DLD1 (cell line): ENCODE data around the gene ZNF319.

Source experiments
- in situ Hi-C: cut with HindIII; loops from 2 replicates; pipeline ENCODE4 v1.10.0; 2017; ENCODE audit warnings: low sequenced_read_pairs

The ZNF319 gene

DNA sequence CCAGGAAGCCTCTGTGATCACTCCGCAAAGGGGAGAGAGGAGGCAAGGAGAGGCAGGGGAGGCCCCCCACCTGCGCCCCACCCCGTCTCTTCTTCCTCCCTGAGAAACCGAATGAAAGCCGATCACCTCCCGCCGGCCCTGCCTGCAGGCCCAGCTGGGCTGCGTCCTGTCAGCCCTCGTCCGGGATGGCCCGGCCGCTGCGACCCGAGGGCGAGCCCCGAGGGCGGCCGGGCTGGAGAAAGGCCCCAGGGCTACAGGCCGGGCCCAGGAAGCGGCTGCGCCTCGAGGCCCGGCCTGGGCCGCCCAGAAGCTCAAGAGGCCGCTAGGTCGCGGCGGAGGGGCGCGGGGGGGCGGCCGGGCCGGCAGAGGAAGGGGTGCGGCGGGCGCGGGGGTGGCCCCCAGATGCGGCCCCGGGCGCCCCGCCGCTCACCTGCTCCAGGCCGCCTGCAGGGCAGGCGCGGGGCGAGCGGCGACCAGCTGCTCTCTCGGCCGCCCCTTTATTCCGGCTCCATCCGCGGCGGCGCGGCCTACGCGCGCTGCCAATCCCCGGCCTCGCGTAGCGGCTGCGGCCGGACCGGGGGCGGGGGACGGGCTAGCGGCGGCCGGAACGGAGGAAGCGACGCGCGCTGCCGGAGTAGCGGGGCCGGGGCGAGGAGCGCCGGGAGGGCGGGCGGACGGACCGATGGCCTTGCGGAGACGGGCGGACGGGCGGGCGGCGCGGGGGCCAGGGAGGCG is at the start of gene ZNF319:
ZNF319 (minus strand) TSS at position 702 of the 735 bp plus-strand sequence. CDS start 2,407 bp downstream, outside the sequence.
- in situ Hi-C loops: no loop called here

DNA sequence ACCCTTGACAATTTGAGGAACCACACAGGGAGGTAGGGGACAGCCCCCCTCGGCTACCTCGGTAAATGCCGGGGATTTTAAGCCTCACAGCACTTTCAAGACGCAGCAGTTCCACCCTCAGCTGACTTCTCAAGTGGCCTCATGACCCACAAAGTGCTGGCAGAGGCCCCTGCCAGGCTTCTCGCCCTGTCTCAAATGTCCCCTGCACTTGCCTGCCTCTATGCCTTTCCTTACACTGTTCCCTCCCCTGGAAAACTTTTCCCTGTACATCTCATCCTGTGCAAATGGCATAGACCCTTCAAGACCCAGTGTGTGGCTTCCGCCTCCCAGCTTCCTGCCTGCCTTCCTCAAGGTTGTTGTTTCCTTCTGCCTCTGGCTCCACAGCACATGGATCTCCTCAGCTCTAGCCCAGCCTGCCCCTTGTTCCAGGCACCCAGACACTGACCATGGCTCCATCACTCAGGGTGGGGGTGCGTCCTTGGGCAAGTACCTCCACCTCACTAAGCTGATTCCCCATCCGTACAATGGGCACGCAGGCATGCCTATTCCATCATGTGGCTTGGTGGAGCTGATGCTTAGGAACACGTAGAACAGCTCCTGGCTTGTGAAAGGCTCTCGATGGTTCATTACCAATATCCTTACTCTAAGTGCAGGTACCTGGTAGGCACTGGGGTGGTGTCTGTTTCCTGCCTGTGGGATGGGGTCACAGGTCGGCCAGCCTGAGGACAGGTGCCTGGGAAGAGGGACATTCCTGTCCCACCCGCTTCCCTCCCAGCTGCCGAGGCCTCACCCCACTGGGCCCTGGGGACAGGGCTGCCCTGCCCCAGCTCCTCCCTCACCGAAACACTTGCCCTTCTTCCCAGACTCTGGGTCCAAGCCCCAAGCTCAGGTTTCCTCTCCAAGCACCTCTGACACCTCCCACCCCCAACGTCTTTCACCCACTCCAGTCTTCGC is 49.0 kb upstream of the ZNF319 start:
- in situ Hi-C loops: no loop called here

DNA sequence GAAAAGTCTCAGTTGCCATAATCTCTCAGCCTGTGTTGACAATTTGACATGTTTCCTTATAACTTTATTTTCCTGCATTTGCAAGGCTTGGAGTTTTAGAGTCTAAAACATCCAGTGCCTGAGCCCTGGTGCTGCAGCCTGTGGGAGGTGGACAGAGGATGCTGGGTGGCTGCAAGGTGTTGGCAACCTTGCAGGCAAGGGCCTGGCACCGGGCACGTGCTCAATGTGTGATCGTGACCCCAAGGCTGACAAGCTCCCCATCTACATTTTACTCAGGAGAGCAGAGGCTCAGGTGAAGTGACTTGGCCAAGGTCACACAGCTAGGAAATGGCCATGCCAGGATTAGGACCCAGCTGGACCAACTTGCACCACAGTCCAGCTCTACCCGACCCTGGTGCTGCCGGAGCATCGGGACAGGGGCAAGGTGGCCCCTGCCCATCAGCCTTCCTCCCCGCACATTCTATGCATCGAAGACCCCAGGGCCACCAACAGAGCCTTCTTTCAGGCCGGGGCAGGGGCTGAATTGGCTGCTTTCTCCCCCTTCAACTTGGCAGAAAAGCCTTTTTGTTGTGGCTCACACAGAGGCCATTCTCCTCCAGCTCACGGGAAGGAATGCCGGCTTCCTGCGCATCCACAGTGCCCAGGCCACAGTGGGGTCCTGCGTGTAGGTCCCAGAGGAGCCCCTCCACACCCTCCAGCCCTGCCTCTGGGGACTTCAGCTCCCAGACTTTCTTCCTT is 48.2 kb upstream of the ZNF319 start:
- in situ Hi-C loops: no loop called here

DNA sequence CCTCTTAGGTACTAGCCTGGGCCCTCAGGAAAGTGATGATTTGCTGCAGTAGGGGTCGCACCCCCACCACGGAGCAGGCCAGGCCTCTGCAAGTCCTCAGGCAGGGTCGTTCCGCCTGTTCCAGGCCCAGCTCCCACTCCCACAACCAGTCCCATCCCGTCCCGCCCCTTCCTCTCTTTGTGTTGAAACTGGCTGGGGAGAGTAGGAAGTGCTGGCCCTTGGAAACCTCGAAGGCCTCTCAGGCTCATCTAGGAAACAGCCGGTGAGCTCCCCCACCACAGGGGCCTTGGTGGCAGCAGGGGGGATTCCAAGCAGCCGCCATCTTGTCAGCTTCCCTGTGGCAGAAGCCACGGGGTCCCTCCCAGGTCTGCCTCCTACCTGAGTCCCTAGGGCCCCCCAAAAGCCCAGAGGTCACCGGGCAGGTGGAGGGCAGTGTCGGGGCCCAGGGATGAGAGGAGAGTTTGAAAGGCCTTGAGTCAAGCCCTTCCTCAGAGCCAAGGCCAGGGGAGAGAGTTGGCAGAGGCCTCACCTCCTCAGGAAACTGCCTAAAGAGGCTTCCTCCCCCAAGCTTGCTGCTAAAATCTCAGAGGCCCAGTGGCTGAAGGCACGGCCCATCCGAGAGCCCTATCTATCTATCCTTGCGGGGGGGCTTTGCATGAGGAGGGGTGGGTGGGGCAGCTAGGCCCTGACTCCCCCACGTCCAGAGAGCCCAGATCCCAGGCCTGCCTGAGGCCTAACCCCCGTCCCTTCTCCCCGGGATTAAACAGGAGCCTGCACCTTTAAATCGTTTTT is 47.3 kb upstream of the ZNF319 start:
- in situ Hi-C loops: no loop called here

DNA sequence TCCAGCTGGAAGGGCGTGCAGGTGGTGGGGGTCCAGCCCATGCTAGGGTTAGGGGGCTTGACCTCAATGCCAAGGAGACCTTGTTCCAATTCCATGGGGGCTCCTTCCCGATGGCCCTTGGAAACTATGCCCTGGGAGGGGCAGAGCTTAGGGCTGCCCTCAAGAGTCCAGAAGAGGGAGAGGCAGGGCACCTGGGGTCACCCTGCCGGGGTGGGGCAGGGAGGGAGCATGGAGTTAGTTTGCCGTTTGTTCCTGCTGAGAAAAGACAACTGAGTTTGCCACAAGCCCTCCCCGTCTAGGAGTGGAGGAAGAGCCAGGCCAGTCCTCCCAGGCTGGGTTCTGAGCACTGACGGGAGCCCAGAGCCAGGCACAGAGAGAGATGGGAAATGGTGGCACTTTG is 46.5 kb upstream of the ZNF319 start:
- in situ Hi-C loops: no loop called here

DNA sequence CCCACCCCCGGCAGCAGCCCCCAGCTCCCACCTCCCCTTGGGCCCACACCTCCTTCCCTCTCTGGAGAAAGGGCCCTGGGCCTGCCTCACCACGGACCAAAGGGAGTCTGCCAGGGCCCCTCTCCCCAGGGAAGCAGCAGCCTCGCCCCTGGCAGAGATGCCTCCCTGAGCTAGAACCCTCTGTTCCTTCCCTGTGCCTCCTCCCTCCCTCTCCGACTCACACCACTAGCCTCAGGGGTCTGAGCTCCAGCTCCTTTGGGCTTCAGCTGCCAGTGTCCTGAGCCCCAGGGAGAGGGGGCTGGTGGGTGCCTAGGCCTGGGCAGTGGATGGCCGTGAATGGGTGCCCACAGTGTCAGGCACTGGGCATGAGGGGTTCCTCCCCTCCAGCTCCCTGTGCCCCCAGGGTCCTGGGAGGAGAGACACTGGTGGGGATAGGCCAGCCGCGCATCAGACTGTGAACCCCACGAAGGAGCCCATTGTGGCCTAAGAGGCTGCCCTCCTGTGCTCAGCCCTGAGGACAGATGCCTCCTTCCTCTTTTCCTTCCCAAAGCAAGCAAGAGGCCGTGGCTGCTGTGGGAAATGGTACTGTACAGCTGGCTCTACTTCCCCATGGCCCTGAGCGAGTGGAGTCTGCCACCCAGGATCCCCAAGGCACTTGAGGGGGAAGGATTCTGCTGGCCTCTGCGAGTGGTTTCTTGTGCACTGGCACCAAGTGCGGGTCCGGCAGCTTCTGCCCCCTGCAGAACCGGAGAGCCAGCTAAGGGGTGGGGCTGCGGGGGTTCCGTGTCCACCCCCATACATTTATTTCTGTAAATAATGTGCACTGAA is 45.8 kb upstream of the ZNF319 start:
- in situ Hi-C loops: no loop called here

DNA sequence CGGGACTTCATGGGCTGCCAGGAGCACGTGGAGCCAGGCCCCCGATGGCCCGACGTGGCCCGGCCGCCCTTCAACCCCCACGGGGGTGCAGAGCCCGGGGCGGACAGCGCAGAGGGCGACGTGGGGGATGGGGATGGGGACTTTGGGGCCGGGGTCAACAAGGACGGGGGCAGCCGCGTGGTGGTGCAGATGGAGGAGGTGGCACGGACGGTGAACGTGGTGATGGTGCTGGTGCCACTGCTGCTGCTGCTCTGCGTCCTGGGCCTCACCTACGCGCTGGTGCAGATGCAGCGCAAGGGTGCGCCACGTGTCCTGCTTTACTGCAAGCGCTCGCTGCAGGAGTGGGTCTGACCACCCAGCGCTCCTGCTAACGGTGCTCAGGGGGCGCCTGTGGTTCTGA is 44.6 kb upstream of the ZNF319 start:
- in situ Hi-C loops: no loop called here

DNA sequence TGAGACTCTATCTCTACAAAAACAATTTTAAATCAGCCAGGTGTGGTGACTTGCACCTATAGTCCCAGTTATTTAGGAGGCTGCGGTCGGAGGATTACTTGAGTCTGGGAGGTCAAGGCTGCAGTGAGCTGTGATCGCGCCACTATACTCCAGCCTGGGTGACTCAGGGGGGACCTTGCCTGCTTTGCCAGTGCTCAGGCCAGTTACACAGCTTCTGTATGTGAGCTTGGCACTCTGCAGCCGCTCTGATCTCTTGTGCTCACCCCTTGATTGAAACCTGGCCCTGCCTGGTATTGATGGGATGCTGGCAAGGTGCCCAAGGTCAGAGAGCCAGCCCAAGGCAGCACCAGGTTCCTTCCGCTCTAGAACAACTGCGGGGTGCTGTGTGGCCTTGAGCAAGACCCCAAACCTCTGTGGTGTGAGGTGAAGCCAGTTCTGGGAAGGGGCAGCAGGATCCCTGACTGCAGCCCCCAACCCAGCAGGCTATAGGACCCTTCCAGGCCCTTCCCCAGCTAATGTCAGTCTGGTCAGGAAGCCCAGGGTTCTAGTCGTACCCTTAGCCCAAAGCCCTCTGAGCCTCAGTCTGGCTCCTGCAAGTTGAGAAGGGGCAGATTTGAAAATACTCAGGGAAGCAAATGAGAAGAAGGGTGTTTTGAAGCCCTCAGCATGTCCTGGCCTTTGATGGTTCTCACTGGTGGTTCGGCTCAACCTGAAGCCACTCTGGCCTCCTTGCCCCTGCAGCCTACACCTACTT is 44.0 kb upstream of the ZNF319 start:
- in situ Hi-C loops: no loop called here

DNA sequence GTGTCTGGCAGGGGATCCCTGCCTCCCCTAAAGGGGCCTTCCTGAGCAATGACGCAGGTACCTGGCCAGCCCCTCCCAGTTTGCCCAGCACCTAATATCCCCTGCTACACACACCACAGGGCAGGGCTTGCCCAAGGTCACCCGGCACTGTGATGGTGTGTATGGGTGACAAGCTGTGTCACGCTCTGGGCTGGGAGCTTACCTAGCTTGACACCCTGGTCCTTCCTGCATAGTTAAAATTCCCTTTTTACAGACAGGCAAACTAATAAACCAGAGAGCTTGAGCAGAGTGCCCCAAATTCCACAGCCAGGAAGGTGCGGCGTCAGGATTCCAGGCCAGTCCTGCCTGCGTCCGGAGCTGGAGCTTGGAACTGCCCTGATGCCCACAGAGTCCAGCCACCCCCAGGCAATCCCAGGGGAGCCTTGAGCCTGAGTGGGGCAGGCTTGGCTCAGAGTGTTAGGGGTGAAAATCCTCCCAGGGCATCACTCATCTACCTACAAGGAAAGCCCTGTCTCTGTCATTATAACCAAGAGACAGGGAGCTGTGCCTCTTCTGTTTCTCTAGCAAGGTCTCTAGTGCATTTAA is 43.2 kb upstream of the ZNF319 start:
- in situ Hi-C loops: no loop called here

DNA sequence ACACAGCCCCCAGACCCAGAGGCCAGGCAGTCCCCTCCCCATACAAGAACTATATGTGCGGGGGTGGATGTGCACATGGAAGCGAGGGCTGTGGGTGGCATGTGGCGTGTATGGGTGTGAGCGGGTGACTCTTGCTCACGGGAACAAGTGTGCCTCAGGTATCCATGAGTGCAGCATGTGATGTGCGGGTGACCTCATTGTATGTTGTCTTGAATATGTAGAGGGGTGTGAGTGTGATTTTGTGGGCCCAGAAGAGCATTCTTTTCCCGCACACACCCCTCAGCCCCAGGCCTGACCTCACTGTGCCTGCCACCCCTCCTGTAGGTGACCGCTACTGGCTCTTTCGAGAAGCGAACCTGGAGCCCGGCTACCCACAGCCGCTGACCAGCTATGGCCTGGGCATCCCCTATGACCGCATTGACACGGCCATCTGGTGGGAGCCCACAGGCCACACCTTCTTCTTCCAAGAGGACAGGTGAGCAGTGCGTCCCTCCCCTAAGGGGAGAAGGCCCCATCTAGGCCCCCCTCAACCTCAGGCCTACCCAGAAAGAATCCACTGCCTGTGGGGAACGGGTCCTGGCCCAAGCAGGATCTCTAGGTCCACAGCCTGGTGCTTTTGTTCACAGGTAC is 42.5 kb upstream of the ZNF319 start:
- in situ Hi-C loops: no loop called here

DNA sequence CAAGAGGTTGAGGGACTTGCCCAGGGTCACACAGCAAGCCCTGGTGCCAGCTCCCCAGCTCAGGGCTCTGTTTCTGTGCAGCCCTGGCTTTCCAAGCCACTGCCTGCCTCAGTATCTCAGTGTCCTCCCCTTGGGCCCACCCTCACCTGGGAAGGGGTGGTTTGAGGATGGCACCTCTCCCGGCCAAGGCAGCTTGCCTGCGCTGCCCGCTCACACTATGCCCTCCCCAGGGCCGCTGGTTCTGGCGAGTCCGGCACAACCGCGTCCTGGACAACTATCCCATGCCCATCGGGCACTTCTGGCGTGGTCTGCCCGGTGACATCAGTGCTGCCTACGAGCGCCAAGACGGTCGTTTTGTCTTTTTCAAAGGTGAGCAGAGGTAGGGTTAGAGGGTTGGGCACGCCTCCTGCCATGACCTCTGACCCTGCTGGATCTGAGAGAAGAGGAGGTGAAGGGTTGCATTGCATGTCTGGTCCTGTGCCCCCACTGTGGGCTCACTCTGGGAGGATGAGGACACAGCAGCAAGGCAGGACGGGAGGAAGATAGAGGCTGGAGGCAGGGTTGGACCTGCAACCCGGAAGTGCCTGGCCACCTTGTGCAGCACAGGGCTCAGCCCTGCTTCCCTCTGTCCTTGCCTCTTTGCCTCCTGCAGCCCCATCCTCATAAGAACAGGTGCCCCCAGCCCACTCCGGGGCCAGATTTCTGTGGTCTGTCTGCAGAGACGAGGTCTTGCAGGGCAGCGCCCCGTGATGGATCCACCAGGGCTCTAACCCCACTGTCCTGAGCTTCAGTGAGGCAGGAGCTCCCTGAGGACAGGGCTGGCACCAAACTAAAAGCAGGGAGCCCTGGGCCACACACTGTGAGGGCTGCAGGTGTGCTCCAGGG is 41.8 kb upstream of the ZNF319 start:
- in situ Hi-C loops: no loop called here

DNA sequence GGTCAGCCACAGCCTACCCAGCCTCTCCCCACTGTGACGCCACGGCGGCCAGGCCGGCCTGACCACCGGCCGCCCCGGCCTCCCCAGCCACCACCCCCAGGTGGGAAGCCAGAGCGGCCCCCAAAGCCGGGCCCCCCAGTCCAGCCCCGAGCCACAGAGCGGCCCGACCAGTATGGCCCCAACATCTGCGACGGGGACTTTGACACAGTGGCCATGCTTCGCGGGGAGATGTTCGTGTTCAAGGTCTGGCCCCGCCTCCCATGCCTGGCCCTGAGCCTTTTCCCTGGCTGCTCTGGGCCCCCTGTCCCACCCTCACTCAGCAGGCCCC is 41.1 kb upstream of the ZNF319 start:
- in situ Hi-C loops: no loop called here

DNA sequence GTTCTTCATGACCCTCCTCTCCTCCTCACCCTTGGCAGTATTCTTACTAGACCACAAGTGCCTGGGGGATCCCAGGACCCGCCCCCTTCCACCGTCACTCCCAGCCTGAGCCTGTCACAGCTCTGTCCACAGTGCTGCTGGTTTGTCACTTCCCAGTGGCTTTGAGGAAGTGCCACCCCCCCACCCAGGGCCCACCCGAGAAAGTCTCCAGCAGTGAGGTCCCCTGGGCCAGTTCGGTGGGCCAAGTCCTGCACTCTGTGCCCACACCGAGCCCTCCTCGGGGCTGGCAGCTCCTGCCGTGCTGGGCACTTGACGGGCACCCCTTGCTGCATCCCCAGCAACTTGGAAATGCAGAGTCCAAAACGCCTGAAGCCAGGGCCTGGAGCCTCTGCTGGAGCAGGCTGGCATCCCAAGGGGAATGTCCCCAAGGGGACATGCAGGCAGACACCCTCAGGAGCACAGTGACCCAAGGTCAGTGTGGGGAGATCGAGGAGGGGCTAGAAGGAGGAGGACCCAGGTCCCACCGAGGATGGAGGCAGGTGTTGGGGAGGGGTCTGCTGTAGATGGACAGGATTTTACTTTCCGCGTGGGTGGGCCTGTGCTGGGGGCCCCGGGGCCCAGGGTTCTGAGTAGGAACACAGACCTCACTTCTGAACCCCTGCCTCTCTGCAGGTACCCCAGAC is 40.6 kb upstream of the ZNF319 start:
- in situ Hi-C loops: no loop called here

DNA sequence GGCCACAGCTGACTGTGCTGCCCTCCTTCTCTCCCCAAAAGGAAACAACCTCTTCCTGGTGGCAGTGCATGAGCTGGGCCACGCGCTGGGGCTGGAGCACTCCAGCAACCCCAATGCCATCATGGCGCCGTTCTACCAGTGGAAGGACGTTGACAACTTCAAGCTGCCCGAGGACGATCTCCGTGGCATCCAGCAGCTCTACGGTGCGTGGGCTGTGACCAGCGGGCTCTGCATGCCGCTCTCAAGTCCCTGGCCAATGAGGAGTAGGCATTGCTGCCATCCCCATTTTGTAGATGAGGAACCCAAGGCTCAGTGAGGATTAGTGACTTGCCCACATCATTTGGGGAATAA is 40.0 kb upstream of the ZNF319 start:
- in situ Hi-C loops: no loop called here

DNA sequence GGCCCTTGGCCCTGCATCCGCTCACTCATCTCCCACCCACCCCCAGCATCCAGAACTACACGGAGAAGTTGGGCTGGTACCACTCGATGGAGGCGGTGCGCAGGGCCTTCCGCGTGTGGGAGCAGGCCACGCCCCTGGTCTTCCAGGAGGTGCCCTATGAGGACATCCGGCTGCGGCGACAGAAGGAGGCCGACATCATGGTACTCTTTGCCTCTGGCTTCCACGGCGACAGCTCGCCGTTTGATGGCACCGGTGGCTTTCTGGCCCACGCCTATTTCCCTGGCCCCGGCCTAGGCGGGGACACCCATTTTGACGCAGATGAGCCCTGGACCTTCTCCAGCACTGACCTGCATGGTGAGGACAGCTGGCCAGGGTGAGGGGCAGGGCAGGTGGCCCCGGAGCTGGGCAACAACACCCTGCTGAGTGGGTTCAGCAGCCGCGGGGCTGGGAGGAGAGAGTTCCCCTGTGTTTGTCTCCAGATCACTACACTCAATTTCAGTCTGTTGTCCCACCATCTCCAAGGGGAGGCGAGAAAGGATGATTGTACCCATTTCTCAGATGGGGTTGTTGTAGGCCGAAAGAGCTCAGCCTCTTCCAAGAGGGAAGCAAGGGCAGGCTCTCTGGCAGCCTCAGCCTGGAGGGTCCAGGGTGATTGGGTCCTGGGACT is 39.5 kb upstream of the ZNF319 start:
- in situ Hi-C loops: no loop called here

DNA sequence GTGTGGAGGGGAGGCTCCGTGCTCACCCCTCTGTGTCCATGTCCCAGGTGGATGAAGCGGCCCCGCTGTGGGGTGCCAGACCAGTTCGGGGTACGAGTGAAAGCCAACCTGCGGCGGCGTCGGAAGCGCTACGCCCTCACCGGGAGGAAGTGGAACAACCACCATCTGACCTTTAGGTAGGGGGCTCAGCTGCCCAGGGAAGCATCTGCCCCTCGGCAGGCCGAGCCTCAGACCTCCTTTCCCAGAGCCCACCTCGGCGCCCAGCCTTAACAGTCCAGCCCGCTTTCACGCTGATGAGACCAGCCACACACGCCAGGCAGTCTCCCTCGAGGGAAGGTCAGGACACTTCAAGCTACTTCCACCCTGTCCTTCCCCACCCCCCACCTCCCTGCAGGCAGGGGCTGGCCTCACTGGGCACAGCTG is 37.8 kb upstream of the ZNF319 start:
- in situ Hi-C loops: no loop called here
